GM12878 (cell line): ENCODE data around the gene BLOC1S3. TPM values are rescaled to one million over a fixed set of nuclear protein-coding genes. Genes with fewer than 3 reads are reported as not detected.

Experiments used
- ATAC-seq: fragments of 200-7000 bp; cut with Tn5 transposase; 3 replicates; pipeline ENCODE4 v1.9.1; 2020; ENCODE audit warnings: mild to moderate bottlenecking, moderate library complexity
- BruUV-seq: library from RNA; stranded (reverse); fragments of 400-500 nt; replicated peaks from 2 replicates; lab custom pipeline; 2021; lab: Mats Ljungman, UMichigan
- CTCF ChIA-PET: fragments of 300-600 bp; sonication (Branson Sonifier 250); formaldehyde crosslinking; extraction: SDS; loops from one replicate; lab custom pipeline; 2021; ENCODE audit warnings: inconsistent platforms; lab: Yijun Ruan, JAX
- POLR2A ChIA-PET: fragments of 350-600 bp; formaldehyde crosslinking; extraction: SDS; loops from one replicate; lab custom pipeline; 2021; ENCODE audit warnings: inconsistent platforms; lab: Charles Lee
- RAD21 ChIA-PET: fragments of 300-600 bp; sonication (Branson Sonifier 250); formaldehyde crosslinking; loops from one replicate; lab custom pipeline; 2023; ENCODE audit warnings: antibody characterized with exemption; ENCODE audit not compliant: unreplicated experiment; lab: Charles Lee
- SMC1A ChIA-PET: fragments of 300-600 bp; sonication (Branson Sonifier 250); formaldehyde crosslinking; loops from one replicate; lab custom pipeline; 2023; ENCODE audit not compliant: unreplicated experiment, uncharacterized antibody; lab: Charles Lee
- DNase-seq: peaks from one replicate; pipeline ENCODE4 v3.0.0-alpha.2; 2011; ENCODE audit warnings: low read depth, low spot score
- FAIRE-seq: peaks from 3 replicates; lab custom pipeline; 2011; peaks lifted over from hg19 to GRCh38; lab: Jason Lieb, UNC
- H2AFZ ChIP-seq: 2 replicates; pipeline ENCODE4 v1.6.0; 2011; ENCODE audit warnings: low read depth, low read length, control low read depth; ENCODE audit not compliant: control insufficient read depth
- H3K27ac ChIP-seq: 2 replicates; pipeline ENCODE4 v1.5.1; 2011; ENCODE audit warnings: control low read depth; ENCODE audit not compliant: control insufficient read depth, insufficient read depth
- H3K27me3 ChIP-seq, 2 experiments: replicated peaks in 1 of 2; 2 replicates each; pipeline versions ENCODE4 v1.6.0 to v1.6.1; 2011; ENCODE audit warnings: low read length in 1 of 2; ENCODE audit not compliant: control insufficient read depth in 2 of 2, insufficient read depth in 2 of 2
- H3K36me3 ChIP-seq, 2 experiments: 2 replicates each; pipeline ENCODE4 v1.5.1; 2011; ENCODE audit warnings: low read length in 1 of 2; ENCODE audit not compliant: control insufficient read depth in 2 of 2, insufficient read depth in 2 of 2
- H3K4me1 ChIP-seq: 2 replicates; pipeline ENCODE4 v1.6.1; 2011; ENCODE audit warnings: mild to moderate bottlenecking, low read length, moderate library complexity, mixed read lengths; ENCODE audit not compliant: control insufficient read depth, insufficient read depth
- H3K4me2 ChIP-seq: 2 replicates; pipeline ENCODE4 v1.6.0; 2011; ENCODE audit warnings: control low read depth; ENCODE audit not compliant: control insufficient read depth, insufficient read depth
- H3K4me3 ChIP-seq: fragments of 200-600 bp; sonication (generic); 2 replicates; pipeline ENCODE4 v1.5.1; 2016
- H3K79me2 ChIP-seq: 2 replicates; pipeline ENCODE4 v1.6.0; 2011; ENCODE audit warnings: low read length; ENCODE audit not compliant: control insufficient read depth, insufficient read depth
- H3K9ac ChIP-seq: 2 replicates; pipeline ENCODE4 v1.8.0; 2011; ENCODE audit warnings: low read length, control low read depth, mixed read lengths; ENCODE audit not compliant: control insufficient read depth, insufficient read depth
- H3K9me3 ChIP-seq: replicated peaks from 3 replicates; pipeline ENCODE4 v1.5.1; 2011; ENCODE audit warnings: mild to moderate bottlenecking, low read length; ENCODE audit not compliant: control insufficient read depth, insufficient read depth
- H4K20me1 ChIP-seq: 2 replicates; pipeline ENCODE4 v1.6.0; 2011; ENCODE audit not compliant: control insufficient read depth, insufficient read depth
- BMI1 ChIP-seq: fragments of 450-650 bp; IDR thresholded peaks from 2 replicates; pipeline ENCODE4 v1.6.1; 2016; ENCODE audit warnings: mild to moderate bottlenecking, moderate library complexity, borderline replicate concordance
- CREM ChIP-seq: IDR thresholded peaks from 2 replicates; pipeline ENCODE4 v1.6.1; 2014; ENCODE audit warnings: antibody characterized with exemption, low read depth
- HDAC2 ChIP-seq: fragments of 200-600 bp; sonication (generic); IDR thresholded peaks from 2 replicates; pipeline ENCODE4 v1.6.1; 2017
- IRF4 ChIP-seq: IDR thresholded peaks from 2 replicates; pipeline ENCODE4 v1.6.1; 2011; ENCODE audit warnings: low read depth, low read length
- LARP7 ChIP-seq: fragments of 450-650 bp; IDR thresholded peaks from 2 replicates; pipeline ENCODE4 v1.6.1; 2017; ENCODE audit warnings: mild to moderate bottlenecking
- NR2C2 ChIP-seq: IDR thresholded peaks from 2 replicates; pipeline ENCODE4 v1.6.1; 2011; ENCODE audit warnings: borderline replicate concordance, low read depth; ENCODE audit not compliant: control insufficient read depth, insufficient read length
- PBX3 ChIP-seq: IDR thresholded peaks from 2 replicates; pipeline ENCODE4 v1.6.1; 2011; ENCODE audit warnings: mild to moderate bottlenecking, low read depth, low read length, moderate library complexity; ENCODE audit not compliant: insufficient replicate concordance
- POLR2AphosphoS5 ChIP-seq: IDR thresholded peaks from 2 replicates; pipeline ENCODE4 v1.6.1; 2011; ENCODE audit warnings: mild to moderate bottlenecking, low read length, inconsistent platforms
- RAD21 ChIP-seq: IDR thresholded peaks from 2 replicates; pipeline ENCODE4 v1.6.1; 2011; ENCODE audit warnings: mild to moderate bottlenecking, low read depth, low read length, moderate library complexity; ENCODE audit not compliant: insufficient read depth
- RAD51 ChIP-seq: fragments of 450-650 bp; IDR thresholded peaks from 2 replicates; pipeline ENCODE4 v1.6.1; 2016; ENCODE audit warnings: moderate library complexity, mild to moderate bottlenecking, inconsistent platforms
- SP1 ChIP-seq: IDR thresholded peaks from one replicate; pipeline ENCODE4 v1.6.1; 2011; ENCODE audit warnings: low read depth, low read length
- SREBF2 ChIP-seq: IDR thresholded peaks from 2 replicates; pipeline ENCODE4 v1.6.1; 2012; ENCODE audit warnings: mild to moderate bottlenecking, low read length
- TCF12 ChIP-seq: IDR thresholded peaks from 2 replicates; pipeline ENCODE4 v1.6.1; 2011; ENCODE audit warnings: low read depth, mild to moderate bottlenecking, low read length
- TCF7 ChIP-seq: IDR thresholded peaks from 2 replicates; pipeline ENCODE4 v1.6.1; 2014; ENCODE audit warnings: antibody characterized with exemption, borderline replicate concordance
- ZNF24 ChIP-seq: fragments of 450-650 bp; IDR thresholded peaks from 2 replicates; pipeline ENCODE4 v1.6.1; 2017; ENCODE audit warnings: antibody characterized with exemption, mild to moderate bottlenecking
- WGBS: methylation state at CpG from one replicate; pipeline ENCODE4 v1.1.6; 2016; ENCODE audit warnings: low lambda C conversion rate; ENCODE audit not compliant: insufficient replicate concordance, insufficient coverage; ENCODE audit errors: missing lambda C conversion rate; 5-methylcytosine and 5-hydroxymethylcytosine counted together
- in situ Hi-C: fragments of 300-500 bp; cut with MboI; formaldehyde crosslinking; loops from 9 replicates; pipeline ENCODE4 v1.14.3; 2018; ENCODE audit warnings: mixed read lengths
- intact Hi-C: fragments of 100-400 bp; cut with micrococcal nuclease; formaldehyde crosslinking; loops from one replicate; pipeline ENCODE4 v1.14.2; 2022; ENCODE audit not compliant: unreplicated experiment
- polyA plus RNA-seq, 11 experiments: library from polyadenylated mRNA; depleted of rRNA in 4 of 11; unstranded in 6 of 11; stranded (reverse) in 5 of 11; fragments of >200 nt; fragmentation: Nextera tagmentation in 4 of 11; fragmentation: Illumina TruSeq in 1 of 11; extraction: Ambion mirVana in 4 of 11; extraction: Trizol in 1 of 11; gene quantifications; 1 replicate in 1 of 11; 2 replicates in 10 of 11; pipeline versions ENCODE4 v1.2.1 to v1.2.3, GENCODE V29; 2011 to 2016; ENCODE audit warnings: inconsistent platforms in 2 of 11, missing spikeins in 2 of 11, low read depth in 1 of 11
- total RNA-seq, 4 experiments: library from RNA; depleted of rRNA in 3 of 4; stranded (reverse); fragments of >200 nt in 3 of 4; fragmentation: Illumina TruSeq in 1 of 4; extraction: Trizol in 1 of 4; gene quantifications; 2 replicates each; pipeline versions ENCODE4 v1.2.1 to v1.2.3, GENCODE V29; 2013 to 2021
- TF ChIP-seq, protein P1 (sequence below): IDR thresholded peaks from 2 replicates; pipeline ENCODE4 v1.6.1; 2011; ENCODE audit warnings: borderline replicate concordance, low read depth, mild to moderate bottlenecking, moderate library complexity, mixed read lengths, low read length; ENCODE audit not compliant: insufficient read depth; ENCODE audit errors: extremely low read length

The BLOC1S3 gene
- total and polyA plus RNA-seq, 10 of the 15 experiments (the other 5 are each of a cell fraction or from before 2014, with no cell fraction given): 3.6 to 18.3 (median 10.4) TPM

- no TSS peak for BruUV-seq
- Histone ChIP-seq H3K36me3 (no peaks in the 10 kb centered on the region), H2AFZ (no peak overlapping the region), H3K9me3 (no peaks in the 10 kb centered on the region), H3K27ac (no peak overlapping the region), H3K27me3 (no peaks in the 10 kb centered on the region), H3K79me2 (no peaks in the 10 kb centered on the region; the same call in 1 of the 2 replicates), H3K9ac (no peak overlapping the region), H3K4me1 (peaks cover 13% of the 10 kb centered on the region), H3K4me3 (no peak overlapping the region), H3K4me2 (no peak overlapping the region), H4K20me1 (no peaks in the 10 kb centered on the region)
- ChIA-PET SMC1A (no interaction called here), POLR2A (interaction anchor here (0.5 kb wide), 1 partner anchor 24 kb away, joined by 3 read pairs; no protein-coding TSS in a partner anchor), CTCF (no interaction called here), RAD21 (interaction anchor here (1.8 kb wide), 1 partner anchor 34 kb away, joined by 6 read pairs; no protein-coding TSS in a partner anchor)
- FAIRE-seq (no peak), DNase-seq (no peak), ATAC-seq (no peak)
- intact Hi-C loops (no loop called here), in situ Hi-C loops (no loop called here)
- TF ChIP-seq HDAC2: no peak
- TF ChIP-seq PBX3: no peak
- TF ChIP-seq NR2C2: no peak
- TF ChIP-seq ZNF24: no peak
- no peak for TF ChIP-seq SREBF2
- no peak for TF ChIP-seq RAD51
- no peak for TF ChIP-seq SP1
- no peak for TF ChIP-seq BMI1
- TF ChIP-seq POLR2AphosphoS5: no peak
- TF ChIP-seq IRF4: no peak
- no peak for TF ChIP-seq LARP7
- TF ChIP-seq TCF12: no peak
- no peak for TF ChIP-seq CREM
- no peak for TF ChIP-seq RAD21
- TF ChIP-seq, protein P1, sequence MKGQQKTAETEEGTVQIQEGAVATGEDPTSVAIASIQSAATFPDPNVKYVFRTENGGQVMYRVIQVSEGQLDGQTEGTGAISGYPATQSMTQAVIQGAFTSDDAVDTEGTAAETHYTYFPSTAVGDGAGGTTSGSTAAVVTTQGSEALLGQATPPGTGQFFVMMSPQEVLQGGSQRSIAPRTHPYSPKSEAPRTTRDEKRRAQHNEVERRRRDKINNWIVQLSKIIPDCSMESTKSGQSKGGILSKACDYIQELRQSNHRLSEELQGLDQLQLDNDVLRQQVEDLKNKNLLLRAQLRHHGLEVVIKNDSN: no peak
- no peak for TF ChIP-seq TCF7
- WGBS: 82% methylated on average over 21 of the region's 21 CpGs
Observed at GRCh38 chr19:45170146-45171106, 8.2 kb upstream of the BLOC1S3 start.
